ENCODE measurements around the gene AMER3. TPM values are rescaled to one million over a fixed set of nuclear protein-coding genes. Genes with fewer than 3 reads are reported as not detected.

The AMER3 gene
- total RNA-seq, 1 experiment from 2014 or later = not detected

DNA sequence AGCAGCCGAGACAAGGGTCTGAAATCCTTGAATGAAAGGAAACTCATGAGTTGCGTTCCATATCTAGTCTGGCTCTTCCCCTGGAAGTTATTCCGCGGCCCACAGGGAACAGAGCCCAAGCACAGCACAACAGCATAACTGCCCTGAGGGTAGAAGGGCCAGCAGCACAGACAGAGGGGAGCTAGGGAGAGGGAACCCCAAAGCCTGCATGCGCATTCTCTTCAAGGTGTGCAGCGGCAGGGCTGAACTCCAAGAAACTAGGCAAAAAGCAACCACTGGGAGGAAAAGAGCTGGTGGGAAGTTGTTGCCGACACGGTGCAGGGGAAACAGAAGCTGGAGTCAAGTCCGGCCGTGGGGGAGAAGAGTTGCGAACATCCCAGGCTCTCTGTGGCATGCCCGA, 14.7 kb upstream of the AMER3 start:
- DNase-seq (ENCODE audit: low read depth, low spot score) (no peak), ATAC-seq (no peak)
- ChIA-PET CTCF (no interaction called here), POLR2A (no interaction called here)
- no peaks in the 10 kb centered on the region for H3K36me3 ChIP-seq (ENCODE audit: control insufficient read depth, insufficient read depth, low read length)
- no peak for TF ChIP-seq TCF7L2 (IDR thresholded peaks at IDR 0.05; ENCODE audit: low read depth, low read length)
- TF ChIP-seq, protein P1, sequence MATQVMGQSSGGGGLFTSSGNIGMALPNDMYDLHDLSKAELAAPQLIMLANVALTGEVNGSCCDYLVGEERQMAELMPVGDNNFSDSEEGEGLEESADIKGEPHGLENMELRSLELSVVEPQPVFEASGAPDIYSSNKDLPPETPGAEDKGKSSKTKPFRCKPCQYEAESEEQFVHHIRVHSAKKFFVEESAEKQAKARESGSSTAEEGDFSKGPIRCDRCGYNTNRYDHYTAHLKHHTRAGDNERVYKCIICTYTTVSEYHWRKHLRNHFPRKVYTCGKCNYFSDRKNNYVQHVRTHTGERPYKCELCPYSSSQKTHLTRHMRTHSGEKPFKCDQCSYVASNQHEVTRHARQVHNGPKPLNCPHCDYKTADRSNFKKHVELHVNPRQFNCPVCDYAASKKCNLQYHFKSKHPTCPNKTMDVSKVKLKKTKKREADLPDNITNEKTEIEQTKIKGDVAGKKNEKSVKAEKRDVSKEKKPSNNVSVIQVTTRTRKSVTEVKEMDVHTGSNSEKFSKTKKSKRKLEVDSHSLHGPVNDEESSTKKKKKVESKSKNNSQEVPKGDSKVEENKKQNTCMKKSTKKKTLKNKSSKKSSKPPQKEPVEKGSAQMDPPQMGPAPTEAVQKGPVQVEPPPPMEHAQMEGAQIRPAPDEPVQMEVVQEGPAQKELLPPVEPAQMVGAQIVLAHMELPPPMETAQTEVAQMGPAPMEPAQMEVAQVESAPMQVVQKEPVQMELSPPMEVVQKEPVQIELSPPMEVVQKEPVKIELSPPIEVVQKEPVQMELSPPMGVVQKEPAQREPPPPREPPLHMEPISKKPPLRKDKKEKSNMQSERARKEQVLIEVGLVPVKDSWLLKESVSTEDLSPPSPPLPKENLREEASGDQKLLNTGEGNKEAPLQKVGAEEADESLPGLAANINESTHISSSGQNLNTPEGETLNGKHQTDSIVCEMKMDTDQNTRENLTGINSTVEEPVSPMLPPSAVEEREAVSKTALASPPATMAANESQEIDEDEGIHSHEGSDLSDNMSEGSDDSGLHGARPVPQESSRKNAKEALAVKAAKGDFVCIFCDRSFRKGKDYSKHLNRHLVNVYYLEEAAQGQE (IDR thresholded peaks at IDR 0.05; ENCODE audit: insufficient read depth in 1 of 2, low read depth in 2 of 2, low read length in 1 of 2) = no peak
- TF ChIP-seq, protein P2, sequence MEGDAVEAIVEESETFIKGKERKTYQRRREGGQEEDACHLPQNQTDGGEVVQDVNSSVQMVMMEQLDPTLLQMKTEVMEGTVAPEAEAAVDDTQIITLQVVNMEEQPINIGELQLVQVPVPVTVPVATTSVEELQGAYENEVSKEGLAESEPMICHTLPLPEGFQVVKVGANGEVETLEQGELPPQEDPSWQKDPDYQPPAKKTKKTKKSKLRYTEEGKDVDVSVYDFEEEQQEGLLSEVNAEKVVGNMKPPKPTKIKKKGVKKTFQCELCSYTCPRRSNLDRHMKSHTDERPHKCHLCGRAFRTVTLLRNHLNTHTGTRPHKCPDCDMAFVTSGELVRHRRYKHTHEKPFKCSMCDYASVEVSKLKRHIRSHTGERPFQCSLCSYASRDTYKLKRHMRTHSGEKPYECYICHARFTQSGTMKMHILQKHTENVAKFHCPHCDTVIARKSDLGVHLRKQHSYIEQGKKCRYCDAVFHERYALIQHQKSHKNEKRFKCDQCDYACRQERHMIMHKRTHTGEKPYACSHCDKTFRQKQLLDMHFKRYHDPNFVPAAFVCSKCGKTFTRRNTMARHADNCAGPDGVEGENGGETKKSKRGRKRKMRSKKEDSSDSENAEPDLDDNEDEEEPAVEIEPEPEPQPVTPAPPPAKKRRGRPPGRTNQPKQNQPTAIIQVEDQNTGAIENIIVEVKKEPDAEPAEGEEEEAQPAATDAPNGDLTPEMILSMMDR (IDR thresholded peaks at IDR 0.05) = no peak
- no peak for TF ChIP-seq SIN3A (IDR thresholded peaks at IDR 0.05; ENCODE audit: borderline replicate concordance, insufficient read depth, low read depth, low read length)
- no peak for TF ChIP-seq POLR2AphosphoS5 (IDR thresholded peaks at IDR 0.05; ENCODE audit: low read depth, low read length)
- peaks cover 5% of the 10 kb centered on the region; the same call in 1 of the 2 replicates for H3K27me3 ChIP-seq (ENCODE audit: control insufficient read depth, insufficient read depth, low read length)
- in situ Hi-C loops (cut with HindIII; ENCODE audit: low pct_unique_long_range_greater_than_20kb, low sequenced_read_pairs) (no loop called here), intact Hi-C loops (cut with micrococcal nuclease; ENCODE audit: unreplicated experiment) (no loop called here)
- no peaks in the 10 kb centered on the region for H3K4me1 ChIP-seq (ENCODE audit: control insufficient read depth, insufficient read depth, low read length)
- H3K9me3 ChIP-seq (ENCODE audit: control insufficient read depth, insufficient read depth, low read depth, low read length) = no peaks in the 10 kb centered on the region
- no peak overlapping the region for H3K4me3 ChIP-seq (ENCODE audit: low read depth in 2 of 2, low read length in 2 of 2)
- H3K27ac ChIP-seq (ENCODE audit: low read length) = no peak overlapping the region
- no TSS peak for BruUV-seq (replicated peaks)

DNA sequence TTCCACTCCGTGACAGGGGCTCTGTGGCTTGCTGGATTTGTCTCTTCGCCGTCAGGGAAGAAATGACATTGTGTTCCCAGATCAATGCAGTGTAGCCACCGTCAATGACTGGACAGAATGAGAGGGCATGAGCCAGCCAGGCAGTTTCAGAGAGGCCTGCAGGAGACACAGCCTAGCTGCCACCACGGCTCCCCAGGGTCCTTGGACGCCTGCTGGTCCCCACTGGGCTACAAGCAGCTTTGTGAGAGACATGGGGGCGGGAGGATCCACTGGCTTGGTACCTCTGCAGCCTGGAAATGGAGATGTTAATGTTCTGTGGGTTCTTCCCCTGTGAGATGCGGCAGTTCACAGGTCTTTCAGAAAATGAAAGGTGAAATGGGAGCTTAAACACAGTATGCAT, 12.1 kb upstream of the AMER3 start:
- Histone ChIP-seq H3K36me3 (ENCODE audit: control insufficient read depth, insufficient read depth, low read length) (no peaks in the 10 kb centered on the region), H3K27ac (ENCODE audit: low read length) (no peak overlapping the region), H3K9me3 (ENCODE audit: control insufficient read depth, insufficient read depth, low read depth, low read length) (no peaks in the 10 kb centered on the region), H3K27me3 (ENCODE audit: control insufficient read depth, insufficient read depth, low read length) (peaks cover 5% of the 10 kb centered on the region; the same call in 1 of the 2 replicates), H3K4me3 (ENCODE audit: low read depth in 2 of 2, low read length in 2 of 2) (no peak overlapping the region), H3K4me1 (ENCODE audit: control insufficient read depth, insufficient read depth, low read length) (no peaks in the 10 kb centered on the region)
- ATAC-seq = no peak
- DNase-seq (ENCODE audit: low read depth, low spot score) = no peak
- in situ Hi-C loops (cut with HindIII; ENCODE audit: low pct_unique_long_range_greater_than_20kb, low sequenced_read_pairs) = no loop called here
- ChIA-PET CTCF (no interaction called here), POLR2A (no interaction called here)
- intact Hi-C loops (cut with micrococcal nuclease; ENCODE audit: unreplicated experiment) = no loop called here
- TF ChIP-seq, protein P2 (IDR thresholded peaks at IDR 0.05) = no peak
- TF ChIP-seq TCF7L2 (IDR thresholded peaks at IDR 0.05; ENCODE audit: low read depth, low read length) (no peak), POLR2AphosphoS5 (IDR thresholded peaks at IDR 0.05; ENCODE audit: low read depth, low read length) (no peak), SIN3A (IDR thresholded peaks at IDR 0.05; ENCODE audit: borderline replicate concordance, insufficient read depth, low read depth, low read length) (no peak)
- TF ChIP-seq, protein P1 (IDR thresholded peaks at IDR 0.05; ENCODE audit: insufficient read depth in 1 of 2, low read depth in 2 of 2, low read length in 1 of 2) = no peak
- BruUV-seq (replicated peaks) = no TSS peak

Measured in Panc1 (cell line).